Colonic mucosa (tissue), 4 donors: ENCODE results near the gene POLR3F. TPM values are rescaled to one million over a fixed set of nuclear protein-coding genes. Genes with fewer than 3 reads are reported as not detected.

Experiments used
- DNase-seq: peaks from one replicate; pipeline ENCODE4 v3.0.0-alpha.2; 2020
- H3K27ac ChIP-seq: fragments of 200-600 bp; one replicate; pipeline ENCODE4 v1.8.0; 2021
- H3K27me3 ChIP-seq: fragments of 200-600 bp; one replicate; pipeline ENCODE4 v1.8.0; 2021
- H3K36me3 ChIP-seq: fragments of 200-600 bp; one replicate; pipeline ENCODE4 v1.8.0; 2021
- H3K4me1 ChIP-seq: fragments of 200-600 bp; one replicate; pipeline ENCODE4 v1.8.0; 2021; ENCODE audit warnings: mild to moderate bottlenecking
- H3K4me3 ChIP-seq: fragments of 200-600 bp; one replicate; pipeline ENCODE4 v1.8.0; 2021
- H3K9ac ChIP-seq, 2 donors: one replicate each; pipeline ENCODE4 v1.7.0; 2013; ENCODE audit warnings: control low read depth in 2 of 2, low read depth in 2 of 2, low read length in 2 of 2
- H3K9me3 ChIP-seq: fragments of 200-600 bp; one replicate; pipeline ENCODE4 v1.8.0; 2021
- intact Hi-C: fragments of 100-400 bp; cut with DNase I; formaldehyde crosslinking; loops from one replicate; pipeline ENCODE4 v1.14.1; 2022
- total RNA-seq, 2 donors: library from RNA; stranded (reverse); fragmentation: NEBNext Ultra II Directional in 1 of 2; extraction: Animal tissue kit (Norgen Biotek cat#: 25700) in 1 of 2; gene quantifications; one replicate each; pipeline ENCODE4 v1.2.1, GENCODE V29; 2021
- TF ChIP-seq, protein P1 (sequence below): fragments of 200-600 bp; IDR thresholded peaks from one replicate; pipeline ENCODE4 v1.8.0; 2022; ENCODE audit warnings: antibody characterized with exemption, mild to moderate bottlenecking
- donor health status: healthy.
- donor health status: DM: no; HTN: no; CAD: no.
- donor health status: DM: no; HTN: no; CAD: no.

Gene POLR3F
- total RNA-seq, 2 donors from 2014 or later, result 5.5 to 8.9 TPM

DNA sequence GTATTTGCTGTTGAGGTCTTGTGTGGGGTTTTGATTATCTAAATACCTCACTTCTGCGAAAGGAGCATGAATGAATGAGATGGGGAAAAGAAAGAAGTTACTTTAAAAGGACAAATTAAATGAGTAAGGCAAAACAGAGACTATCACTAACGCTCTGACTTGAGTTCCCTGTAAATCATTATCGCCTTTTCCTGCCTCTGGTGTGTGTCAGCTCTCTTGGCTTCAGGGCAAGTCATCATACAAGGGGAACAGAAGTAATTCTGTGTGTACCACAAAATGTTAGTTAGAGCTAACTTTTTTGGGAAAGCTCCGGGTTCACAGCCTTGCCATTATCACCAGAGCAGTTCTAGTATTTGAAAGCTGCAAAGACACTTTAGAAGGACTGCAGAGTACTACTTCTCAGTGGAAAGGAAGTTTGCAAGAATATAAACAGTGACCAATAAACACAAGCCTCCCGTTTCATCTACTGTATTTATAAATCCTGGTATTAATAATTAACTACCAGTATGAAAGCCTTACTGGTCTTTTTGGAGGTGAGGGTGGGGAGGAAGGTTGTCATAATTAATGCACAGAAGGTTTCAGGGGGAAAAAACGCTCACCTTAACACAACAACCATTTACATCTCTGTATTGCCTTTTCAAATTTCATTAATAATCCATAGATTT is 1.5 kb upstream of the POLR3F start:
- no peak for DNase-seq
- no peak overlapping the region for H3K4me3 ChIP-seq
- TF ChIP-seq, protein P1, sequence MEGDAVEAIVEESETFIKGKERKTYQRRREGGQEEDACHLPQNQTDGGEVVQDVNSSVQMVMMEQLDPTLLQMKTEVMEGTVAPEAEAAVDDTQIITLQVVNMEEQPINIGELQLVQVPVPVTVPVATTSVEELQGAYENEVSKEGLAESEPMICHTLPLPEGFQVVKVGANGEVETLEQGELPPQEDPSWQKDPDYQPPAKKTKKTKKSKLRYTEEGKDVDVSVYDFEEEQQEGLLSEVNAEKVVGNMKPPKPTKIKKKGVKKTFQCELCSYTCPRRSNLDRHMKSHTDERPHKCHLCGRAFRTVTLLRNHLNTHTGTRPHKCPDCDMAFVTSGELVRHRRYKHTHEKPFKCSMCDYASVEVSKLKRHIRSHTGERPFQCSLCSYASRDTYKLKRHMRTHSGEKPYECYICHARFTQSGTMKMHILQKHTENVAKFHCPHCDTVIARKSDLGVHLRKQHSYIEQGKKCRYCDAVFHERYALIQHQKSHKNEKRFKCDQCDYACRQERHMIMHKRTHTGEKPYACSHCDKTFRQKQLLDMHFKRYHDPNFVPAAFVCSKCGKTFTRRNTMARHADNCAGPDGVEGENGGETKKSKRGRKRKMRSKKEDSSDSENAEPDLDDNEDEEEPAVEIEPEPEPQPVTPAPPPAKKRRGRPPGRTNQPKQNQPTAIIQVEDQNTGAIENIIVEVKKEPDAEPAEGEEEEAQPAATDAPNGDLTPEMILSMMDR, result no peak
- intact Hi-C loops, result no loop called here
- no peaks in the 10 kb centered on the region for H3K27me3 ChIP-seq
- H3K27ac ChIP-seq, result no peak overlapping the region
- H3K36me3 ChIP-seq, result no peaks in the 10 kb centered on the region
- no peaks in the 10 kb centered on the region for H3K9me3 ChIP-seq
- peak overlapping the region in 1 of 2 donors; percentile 85 for H3K9ac ChIP-seq
- peaks cover 11% of the 10 kb centered on the region for H3K4me1 ChIP-seq

DNA sequence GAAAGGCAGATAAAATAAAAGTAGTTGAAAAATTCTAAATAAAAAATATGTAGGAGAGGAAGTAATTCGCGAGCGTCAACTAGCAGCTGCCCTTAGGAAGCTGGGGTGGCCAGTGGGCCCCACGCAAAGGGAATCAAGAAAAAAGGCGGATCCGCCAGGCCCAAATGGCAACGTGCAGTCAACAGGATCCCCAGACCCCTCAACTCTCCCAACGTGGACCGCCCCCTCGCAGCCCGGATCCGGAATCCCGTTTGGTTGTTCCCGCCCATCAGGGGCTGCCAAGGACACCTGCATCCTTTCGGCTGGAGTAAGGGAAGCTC is 656 bp upstream of the POLR3F start:
- no peak for DNase-seq
- peaks cover 11% of the 10 kb centered on the region for H3K4me1 ChIP-seq
- H3K36me3 ChIP-seq, result no peaks in the 10 kb centered on the region
- peak overlapping the region in 1 of 2 donors; percentile 85 for H3K9ac ChIP-seq
- H3K27ac ChIP-seq, result peak overlapping the region; percentile 74
- TF ChIP-seq, protein P1, result no peak
- H3K27me3 ChIP-seq, result no peaks in the 10 kb centered on the region
- no peaks in the 10 kb centered on the region for H3K9me3 ChIP-seq
- H3K4me3 ChIP-seq, result peak overlapping the region; percentile 96
- intact Hi-C loops, result no loop called here

GRCh38 chr20:18477218-18477617 is 10.0 kb downstream of the POLR3F start:
- Histone ChIP-seq H3K9me3 (no peaks in the 10 kb centered on the region), H3K4me1 (no peaks in the 10 kb centered on the region), H3K27ac (no peak overlapping the region), H3K9ac (no peak overlapping the region), H3K36me3 (no peaks in the 10 kb centered on the region), H3K4me3 (no peak overlapping the region), H3K27me3 (no peaks in the 10 kb centered on the region)
- TF ChIP-seq, protein P1, result no peak
- no peak for DNase-seq
- intact Hi-C loops, result no loop called here

GRCh38 chr20:18477821-18478220 is 10.6 kb downstream of the POLR3F start:
- TF ChIP-seq, protein P1, result no peak
- no peak for DNase-seq
- intact Hi-C loops, result no loop called here
- Histone ChIP-seq H3K9me3 (no peaks in the 10 kb centered on the region), H3K27ac (no peak overlapping the region), H3K36me3 (no peaks in the 10 kb centered on the region), H3K4me3 (no peak overlapping the region), H3K27me3 (no peaks in the 10 kb centered on the region), H3K4me1 (no peaks in the 10 kb centered on the region), H3K9ac (no peak overlapping the region)

DNA sequence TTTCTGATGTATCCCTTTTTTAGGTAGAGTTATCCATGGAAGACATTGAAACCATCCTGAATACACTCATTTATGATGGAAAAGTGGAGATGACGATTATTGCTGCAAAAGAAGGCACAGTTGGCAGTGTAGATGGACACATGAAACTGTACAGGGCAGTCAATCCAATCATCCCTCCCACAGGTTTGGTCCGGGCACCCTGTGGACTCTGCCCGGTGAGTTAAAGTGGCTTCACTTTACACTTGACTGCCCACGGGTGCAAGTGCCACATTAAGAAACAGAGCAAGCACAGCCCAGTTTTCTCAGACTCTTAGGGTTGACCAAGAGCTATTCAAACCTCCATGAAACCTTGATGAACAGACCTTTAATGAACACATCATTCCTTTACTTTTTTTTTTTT is 14.4 kb downstream of the POLR3F start:
- H3K9me3 ChIP-seq, result no peaks in the 10 kb centered on the region
- no peaks in the 10 kb centered on the region for H3K36me3 ChIP-seq
- H3K27ac ChIP-seq, result no peak overlapping the region
- intact Hi-C loops, result no loop called here
- no peak overlapping the region for H3K9ac ChIP-seq
- H3K4me3 ChIP-seq, result no peak overlapping the region
- H3K4me1 ChIP-seq, result no peaks in the 10 kb centered on the region
- TF ChIP-seq, protein P1, result no peak
- no peak for DNase-seq
- H3K27me3 ChIP-seq, result no peaks in the 10 kb centered on the region
